Dendritic cell treated with granulocyte-macrophage colony-stimulating factor and Interleukin-4, amounts not matched to agents 40 ng/mL and 50 ng/mL, for 4 days (primary cell): ENCODE measurements around the gene ITPK1.

Experiments
- H3K27ac Mint-ChIP-seq: one replicate; pipeline ENCODE4 v1.8.0; 2022; ENCODE audit warnings: mild to moderate bottlenecking, mixed read lengths
- H3K27me3 Mint-ChIP-seq: one replicate; pipeline ENCODE4 v1.8.0; 2022; ENCODE audit warnings: mild to moderate bottlenecking, mixed read lengths
- H3K36me3 Mint-ChIP-seq: one replicate; pipeline ENCODE4 v1.8.0; 2022; ENCODE audit warnings: low read depth, mixed read lengths
- H3K4me1 Mint-ChIP-seq: one replicate; pipeline ENCODE4 v1.8.0; 2022; ENCODE audit warnings: low read depth, mixed read lengths
- H3K4me3 Mint-ChIP-seq: one replicate; pipeline ENCODE4 v1.8.0; 2022; ENCODE audit warnings: mild to moderate bottlenecking, moderate library complexity, mixed read lengths
- H3K9me3 Mint-ChIP-seq: one replicate; pipeline ENCODE4 v1.8.0; 2022; ENCODE audit warnings: mixed read lengths
- intact Hi-C: fragments of 100-400 bp; cut with micrococcal nuclease; formaldehyde crosslinking; loops from one replicate; pipeline ENCODE4 v1.15.0; 2022

ITPK1 gene

DNA sequence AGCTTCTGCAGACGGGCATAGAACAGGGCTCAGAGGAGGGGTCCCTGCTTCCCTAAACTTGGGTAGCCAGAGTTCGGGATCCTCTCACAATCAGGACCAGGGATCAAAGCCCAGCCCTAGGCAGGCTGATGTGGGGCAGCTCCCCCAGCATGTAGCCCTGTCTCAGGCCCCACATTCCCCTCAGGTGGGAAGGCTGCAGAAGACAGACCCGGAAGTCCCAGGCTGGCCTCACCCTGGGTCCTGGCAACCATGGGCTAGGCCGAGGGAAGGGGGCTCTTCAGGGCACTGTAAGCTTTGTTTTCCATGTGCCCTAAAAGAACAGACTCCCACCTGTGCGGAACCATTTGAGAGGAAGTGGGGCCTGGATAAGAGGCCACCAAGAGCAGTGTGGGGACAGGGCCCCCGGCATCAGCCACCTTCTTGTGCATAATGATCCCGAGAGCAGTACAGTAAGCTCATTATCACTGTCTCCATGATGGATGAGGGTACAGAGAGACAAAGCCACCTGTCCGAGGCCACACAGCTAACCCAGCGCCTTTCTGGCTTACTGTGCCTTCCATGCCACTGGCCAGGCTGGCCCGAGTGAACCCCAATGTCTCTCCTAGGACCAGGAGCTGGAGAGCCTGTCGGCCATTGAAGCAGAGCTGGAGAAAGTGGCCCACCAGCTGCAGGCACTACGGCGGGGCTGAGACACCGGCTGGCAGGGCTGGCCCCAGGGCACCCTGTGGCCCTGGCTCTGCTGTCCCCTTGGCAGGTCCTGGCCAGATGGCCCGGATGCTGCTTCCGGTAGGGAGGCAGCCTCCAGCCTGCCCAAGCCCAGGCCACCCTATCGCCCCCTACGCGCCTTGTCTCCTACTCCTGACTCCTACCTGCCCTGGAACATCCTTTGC, 181.3 kb downstream of the ITPK1 start:
- Mint-ChIP-seq H3K27me3 (no peaks in the 10 kb centered on the region), H3K36me3 (peaks cover 67% of the 10 kb centered on the region), H3K4me1 (no peaks in the 10 kb centered on the region), H3K9me3 (no peaks in the 10 kb centered on the region), H3K27ac (no peak overlapping the region), H3K4me3 (no peak overlapping the region)
- intact Hi-C loops: no loop called here

DNA sequence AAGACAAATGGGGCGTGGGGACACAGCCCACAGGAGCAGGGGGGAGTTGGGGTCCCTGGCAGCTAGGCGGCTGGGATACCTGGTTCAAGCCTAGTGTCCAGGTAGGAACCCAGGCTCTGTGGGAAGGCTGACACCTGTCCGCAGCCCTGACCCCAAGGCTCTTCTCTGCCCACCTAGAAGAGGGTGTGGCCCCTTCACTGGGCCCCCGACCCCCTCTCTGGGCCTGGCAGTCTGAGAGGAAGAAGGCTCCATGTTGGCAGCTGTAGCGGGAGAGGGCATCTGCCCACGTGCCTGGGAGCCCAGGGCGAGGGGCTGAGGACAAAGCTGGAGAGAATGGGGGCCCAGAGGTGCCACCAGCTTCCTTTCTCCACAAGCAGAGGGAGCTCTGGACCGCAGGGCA, 182.2 kb downstream of the ITPK1 start:
- Mint-ChIP-seq H3K4me3 (no peak overlapping the region), H3K4me1 (no peaks in the 10 kb centered on the region), H3K36me3 (peaks cover 57% of the 10 kb centered on the region), H3K9me3 (no peaks in the 10 kb centered on the region), H3K27ac (no peak overlapping the region), H3K27me3 (peaks cover 3% of the 10 kb centered on the region)
- intact Hi-C loops: no loop called here

DNA sequence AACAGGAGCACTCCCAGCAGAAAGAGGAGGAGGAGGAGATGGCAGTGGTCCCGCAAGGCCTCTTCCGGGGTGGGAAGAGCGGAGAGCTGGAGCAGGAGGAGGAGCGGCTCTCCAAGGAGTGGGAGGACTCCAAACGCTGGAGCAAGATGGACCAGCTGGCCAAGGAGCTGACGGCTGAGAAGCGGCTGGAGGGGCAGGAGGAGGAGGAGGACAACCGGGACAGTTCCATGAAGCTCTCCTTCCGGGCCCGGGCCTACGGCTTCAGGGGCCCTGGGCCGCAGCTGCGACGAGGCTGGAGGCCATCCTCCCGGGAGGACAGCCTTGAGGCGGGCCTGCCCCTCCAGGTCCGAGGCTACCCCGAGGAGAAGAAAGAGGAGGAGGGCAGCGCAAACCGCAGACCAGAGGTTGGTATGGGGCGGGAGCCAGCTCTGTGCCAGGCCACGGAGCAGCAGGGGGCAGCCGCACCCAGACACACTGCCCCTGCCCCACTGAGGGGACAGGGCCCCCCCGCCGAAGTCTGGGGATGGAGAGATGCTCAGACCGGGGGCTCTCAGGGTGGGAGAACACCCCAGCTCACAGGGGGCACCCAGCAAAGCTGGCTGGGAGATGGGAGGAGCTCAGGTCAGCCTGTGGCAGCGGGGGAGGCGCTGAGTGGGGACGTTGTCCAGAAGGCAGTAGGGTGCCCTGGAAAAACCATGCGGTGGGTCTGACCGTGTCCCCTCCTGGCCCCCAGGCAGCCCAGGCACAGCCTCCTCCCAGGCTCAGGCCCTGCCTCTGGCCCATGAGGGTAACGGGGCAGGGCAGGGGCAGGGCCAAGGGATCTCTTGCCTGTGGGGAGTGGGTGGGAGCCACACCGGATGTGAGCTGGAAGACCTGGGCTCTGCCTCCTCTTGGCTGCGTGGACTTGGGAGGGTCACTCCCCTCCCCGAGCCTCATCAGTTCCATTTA, 183.0 kb downstream of the ITPK1 start:
- Mint-ChIP-seq H3K27ac (no peak overlapping the region), H3K9me3 (no peaks in the 10 kb centered on the region), H3K4me3 (no peak overlapping the region), H3K27me3 (peaks cover 3% of the 10 kb centered on the region), H3K36me3 (peaks cover 50% of the 10 kb centered on the region), H3K4me1 (no peaks in the 10 kb centered on the region)
- intact Hi-C loops: no loop called here

DNA sequence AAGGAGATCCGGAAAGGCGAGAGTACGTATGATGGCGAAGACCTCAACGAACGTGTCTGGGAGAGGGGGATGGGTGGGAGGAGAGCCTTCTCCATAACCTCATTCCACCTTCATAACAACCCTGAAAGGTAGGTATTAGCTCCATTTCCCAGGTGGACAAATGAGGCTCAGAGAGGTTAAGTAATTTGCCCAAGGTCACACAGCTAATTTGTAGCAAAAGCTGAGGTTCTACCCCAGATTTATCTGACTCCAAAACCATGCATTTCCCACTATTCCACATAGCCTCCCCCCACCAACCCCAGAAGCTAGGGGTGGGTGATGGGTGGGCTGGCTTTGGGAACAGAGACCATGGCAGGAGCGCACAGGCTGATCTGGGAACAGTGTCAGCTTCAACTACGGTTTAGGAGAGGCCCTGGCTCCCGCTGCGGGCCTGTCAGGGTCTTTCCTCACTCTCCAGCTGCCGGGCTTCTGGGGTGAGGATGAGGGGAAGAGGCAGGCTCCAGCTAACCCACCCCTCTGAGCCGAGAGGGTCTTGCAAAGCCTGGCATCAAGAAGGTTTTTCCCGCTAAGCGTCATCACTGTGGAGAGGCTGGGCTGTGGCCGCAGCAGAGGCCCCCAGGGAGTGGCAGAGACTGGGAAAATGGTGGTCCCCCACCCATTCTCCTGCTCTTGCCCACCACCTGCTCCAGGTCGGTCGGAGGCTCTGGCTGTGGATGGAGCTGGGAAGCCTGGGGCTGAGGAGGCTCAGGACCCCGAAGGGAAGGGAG, 183.9 kb downstream of the ITPK1 start:
- no peaks in the 10 kb centered on the region for H3K4me1 Mint-ChIP-seq
- no peak overlapping the region for H3K4me3 Mint-ChIP-seq
- H3K27ac Mint-ChIP-seq: no peak overlapping the region
- intact Hi-C loops: no loop called here
- H3K36me3 Mint-ChIP-seq: peaks cover 41% of the 10 kb centered on the region
- peaks cover 3% of the 10 kb centered on the region for H3K27me3 Mint-ChIP-seq
- no peaks in the 10 kb centered on the region for H3K9me3 Mint-ChIP-seq

DNA sequence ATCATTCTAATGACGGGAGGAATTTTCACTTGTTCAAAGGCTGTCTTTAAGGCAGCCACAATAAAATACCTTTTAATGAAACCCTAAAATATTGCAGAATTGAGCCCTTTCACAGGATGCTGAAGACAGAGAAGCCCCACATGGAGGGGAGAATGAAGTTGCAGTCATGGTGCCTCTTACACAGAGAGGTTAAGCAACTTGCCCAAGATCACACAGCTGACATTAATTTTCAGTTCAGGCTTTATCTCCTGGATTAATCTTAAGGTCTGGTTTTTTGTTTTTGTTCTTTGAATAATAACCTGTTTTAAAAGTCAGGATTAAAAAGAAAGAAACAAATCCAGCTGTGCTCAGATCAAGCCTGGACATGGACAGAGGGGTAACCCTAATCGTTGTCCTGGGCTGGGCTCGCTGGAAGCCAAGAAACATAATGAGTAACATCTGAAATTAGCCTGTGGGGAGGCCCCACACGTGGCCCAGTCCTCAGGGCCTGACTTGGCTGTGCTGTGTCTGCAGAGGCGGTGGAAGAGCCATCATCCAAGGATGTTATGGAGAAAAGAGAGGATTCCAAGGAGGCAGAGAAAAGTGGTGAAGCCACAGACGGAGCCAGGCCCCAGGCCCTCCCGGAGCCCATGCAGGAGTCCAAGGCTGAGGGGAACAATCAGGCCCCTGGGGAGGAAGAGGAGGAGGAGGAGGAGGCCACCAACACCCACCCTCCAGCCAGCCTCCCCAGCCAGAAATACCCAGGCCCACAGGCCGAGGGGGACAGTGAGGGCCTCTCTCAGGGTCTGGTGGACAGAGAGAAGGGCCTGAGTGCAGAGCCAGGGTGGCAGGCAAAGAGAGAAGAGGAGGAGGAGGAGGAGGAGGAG, 184.8 kb downstream of the ITPK1 start:
- Mint-ChIP-seq H3K9me3 (no peaks in the 10 kb centered on the region), H3K4me3 (no peak overlapping the region), H3K4me1 (no peaks in the 10 kb centered on the region), H3K36me3 (peaks cover 32% of the 10 kb centered on the region), H3K27ac (no peak overlapping the region), H3K27me3 (peaks cover 7% of the 10 kb centered on the region)
- intact Hi-C loops: no loop called here

DNA sequence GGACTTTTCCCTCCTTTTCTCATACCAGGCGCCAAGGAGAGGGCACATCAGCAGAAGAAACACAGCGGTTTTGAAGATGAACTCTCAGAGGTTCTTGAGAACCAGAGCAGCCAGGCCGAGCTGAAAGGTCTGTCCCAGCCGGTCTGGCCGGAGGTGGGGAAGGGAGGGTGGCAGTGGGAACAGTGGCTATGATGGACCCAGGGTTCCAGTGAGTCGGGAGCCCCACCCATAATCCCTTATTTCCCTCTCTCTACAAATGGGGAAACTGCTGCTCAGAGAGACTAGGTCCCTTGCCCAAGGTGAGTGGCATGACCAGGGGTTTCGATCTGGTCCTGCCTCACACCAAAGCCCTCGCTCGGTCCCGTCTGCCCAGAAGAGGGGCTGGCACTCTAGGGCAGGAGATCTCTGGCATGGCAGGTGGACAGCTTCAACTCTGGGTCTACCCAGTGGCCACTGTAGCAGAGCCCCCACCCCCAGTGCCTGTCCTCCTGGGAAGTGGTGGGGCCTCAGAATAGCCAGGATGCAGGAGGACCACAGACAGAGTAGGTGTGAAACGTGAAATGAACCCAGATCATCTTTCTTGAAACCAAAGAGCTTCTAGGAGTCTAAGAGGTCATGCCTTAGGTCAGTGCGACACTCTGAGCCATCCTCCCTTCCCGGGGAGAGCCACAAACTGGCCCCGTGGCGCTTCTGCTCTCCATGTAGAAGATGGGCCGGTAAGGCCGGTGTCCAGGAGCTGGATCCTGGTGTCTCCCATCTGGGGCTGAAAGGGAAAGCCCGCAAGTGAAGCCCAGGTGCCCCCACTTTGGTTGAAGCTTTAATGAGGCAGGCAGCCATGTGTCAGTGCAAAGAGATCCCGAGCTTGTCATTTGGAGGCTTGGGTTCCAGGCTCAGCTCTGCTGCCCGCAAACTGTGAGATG, 185.8 kb downstream of the ITPK1 start:
- Mint-ChIP-seq H3K36me3 (peaks cover 23% of the 10 kb centered on the region), H3K27me3 (peaks cover 14% of the 10 kb centered on the region), H3K4me1 (no peaks in the 10 kb centered on the region), H3K27ac (no peak overlapping the region), H3K4me3 (no peak overlapping the region), H3K9me3 (no peaks in the 10 kb centered on the region)
- intact Hi-C loops: no loop called here

DNA sequence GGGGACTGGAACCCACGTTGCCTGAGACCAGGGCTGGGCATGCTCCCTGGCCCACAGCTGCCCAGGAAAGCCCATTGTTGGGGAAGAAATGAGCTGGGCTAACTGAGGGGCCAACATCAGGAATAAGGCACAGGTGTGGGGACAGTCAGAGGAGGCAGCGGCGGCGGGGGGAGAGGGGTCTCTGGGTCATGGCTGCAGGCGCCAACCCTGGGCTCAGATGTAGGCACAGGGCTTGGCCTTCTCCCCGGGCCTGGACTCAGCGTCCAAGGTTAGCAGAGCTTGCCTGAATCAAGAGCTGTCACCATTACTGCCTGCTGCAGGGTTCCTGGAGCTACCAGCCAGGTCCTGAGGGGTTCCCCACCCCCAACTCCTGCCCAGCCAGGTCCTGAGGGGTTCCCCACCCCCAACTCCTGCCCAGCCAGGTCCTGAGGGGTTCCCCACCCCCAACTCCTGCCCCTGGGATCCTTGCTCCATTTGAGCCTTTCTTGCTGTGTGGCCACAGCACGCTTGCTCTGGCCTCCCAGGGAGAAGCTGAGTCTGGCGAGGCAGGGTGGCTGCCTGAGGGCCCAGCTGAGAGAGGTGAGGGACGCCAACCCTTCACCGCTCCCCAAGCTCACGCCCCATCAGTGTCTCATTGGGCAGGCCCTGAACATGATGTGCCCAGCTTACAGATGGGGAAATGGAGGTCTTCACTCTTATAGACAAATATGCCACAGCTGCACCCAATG, 186.6 kb downstream of the ITPK1 start:
- Mint-ChIP-seq H3K4me3 (no peak overlapping the region), H3K27ac (no peak overlapping the region), H3K27me3 (peaks cover 20% of the 10 kb centered on the region), H3K9me3 (no peaks in the 10 kb centered on the region), H3K4me1 (no peaks in the 10 kb centered on the region), H3K36me3 (peaks cover 23% of the 10 kb centered on the region)
- intact Hi-C loops: no loop called here

DNA sequence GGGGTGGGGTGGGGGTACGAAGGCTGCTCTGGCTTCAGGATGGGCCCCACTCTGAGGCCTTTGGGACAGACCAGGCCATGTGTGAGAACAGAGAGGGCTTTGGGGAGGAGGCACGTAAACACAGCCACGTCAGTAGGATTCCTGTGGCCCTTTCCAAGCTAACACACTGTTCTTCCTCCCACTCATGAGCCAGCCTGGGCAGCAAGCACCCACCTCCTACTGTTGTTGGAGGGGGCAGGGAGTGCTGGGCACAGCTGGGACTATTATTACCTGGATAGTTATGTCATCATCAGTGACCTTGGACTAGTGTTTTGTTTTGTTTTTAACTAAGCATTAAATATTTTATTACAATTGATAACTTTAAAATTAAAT, 187.5 kb downstream of the ITPK1 start:
- Mint-ChIP-seq H3K4me1 (peaks cover 8% of the 10 kb centered on the region), H3K4me3 (no peak overlapping the region), H3K9me3 (no peaks in the 10 kb centered on the region), H3K36me3 (peaks cover 20% of the 10 kb centered on the region), H3K27ac (no peak overlapping the region), H3K27me3 (peaks cover 29% of the 10 kb centered on the region)
- intact Hi-C loops: no loop called here

DNA sequence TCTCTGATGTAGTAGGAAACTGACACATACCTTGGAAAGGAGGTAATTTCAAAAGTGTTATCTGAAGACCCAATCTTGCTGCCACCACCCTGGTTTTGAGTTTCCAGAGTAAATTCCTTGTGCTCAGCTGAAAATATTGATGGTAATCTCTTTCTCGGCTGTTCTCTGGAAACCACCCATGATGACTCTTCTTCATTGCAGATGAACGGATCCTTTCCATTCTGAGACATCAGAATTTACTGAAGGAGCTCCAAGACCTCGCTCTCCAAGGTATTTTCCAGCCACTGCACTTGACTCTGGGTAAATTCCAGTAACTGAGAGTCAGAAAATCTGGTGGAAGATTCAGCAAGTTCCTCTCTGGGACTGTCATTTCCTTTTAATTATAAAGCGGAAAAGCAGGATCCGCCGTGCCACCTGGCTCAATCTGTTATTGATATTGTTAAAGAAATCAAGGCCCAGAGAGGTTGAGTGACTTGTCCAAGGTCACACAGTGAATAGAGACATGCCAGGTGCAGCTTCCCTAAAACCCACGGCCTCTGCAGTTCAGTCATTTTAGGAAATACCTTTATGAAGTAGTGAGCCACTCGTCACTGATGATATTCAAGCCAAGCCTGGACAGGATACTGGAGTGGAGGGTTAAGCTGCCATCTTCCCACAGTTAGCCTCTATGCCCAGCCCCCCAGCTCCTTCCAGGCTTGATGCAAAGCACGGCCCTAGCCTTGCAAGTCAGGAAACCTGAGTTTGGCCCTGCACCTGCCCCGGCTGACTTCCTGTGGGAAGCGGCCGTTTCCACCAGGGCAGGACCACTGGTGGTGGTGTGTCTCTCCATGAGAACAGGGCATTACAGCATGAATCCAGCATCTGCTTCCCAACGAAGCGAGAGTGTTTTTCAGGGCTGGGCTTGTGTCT, 188.1 kb downstream of the ITPK1 start:
- peaks cover 8% of the 10 kb centered on the region for H3K4me1 Mint-ChIP-seq
- no peaks in the 10 kb centered on the region for H3K9me3 Mint-ChIP-seq
- peaks cover 33% of the 10 kb centered on the region for H3K27me3 Mint-ChIP-seq
- H3K4me3 Mint-ChIP-seq: no peak overlapping the region
- peaks cover 13% of the 10 kb centered on the region for H3K36me3 Mint-ChIP-seq
- no peak overlapping the region for H3K27ac Mint-ChIP-seq
- intact Hi-C loops: no loop called here

DNA sequence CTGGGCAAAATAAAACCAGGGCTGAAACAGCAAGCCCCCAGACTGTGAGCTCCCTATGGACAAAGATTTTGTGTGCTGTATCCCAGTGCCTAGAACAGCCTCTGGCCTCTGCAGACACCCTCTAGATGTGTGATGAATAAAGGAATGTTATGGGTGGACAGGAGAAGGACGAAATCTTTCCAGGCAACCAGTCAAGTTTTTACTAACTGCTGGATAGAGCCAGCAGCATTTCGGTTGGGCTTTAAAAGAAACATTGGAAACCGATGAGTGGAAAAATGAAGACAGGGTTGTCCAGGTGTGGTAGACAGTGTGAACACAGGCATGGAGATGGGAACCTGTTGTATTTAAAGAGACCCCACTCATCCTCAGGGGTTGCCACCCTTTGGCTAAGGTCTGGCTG, 188.8 kb downstream of the ITPK1 start:
- Mint-ChIP-seq H3K9me3 (no peaks in the 10 kb centered on the region), H3K36me3 (peaks cover 6% of the 10 kb centered on the region), H3K4me1 (peaks cover 8% of the 10 kb centered on the region), H3K4me3 (no peak overlapping the region), H3K27ac (no peak overlapping the region), H3K27me3 (peaks cover 40% of the 10 kb centered on the region)
- intact Hi-C loops: no loop called here

DNA sequence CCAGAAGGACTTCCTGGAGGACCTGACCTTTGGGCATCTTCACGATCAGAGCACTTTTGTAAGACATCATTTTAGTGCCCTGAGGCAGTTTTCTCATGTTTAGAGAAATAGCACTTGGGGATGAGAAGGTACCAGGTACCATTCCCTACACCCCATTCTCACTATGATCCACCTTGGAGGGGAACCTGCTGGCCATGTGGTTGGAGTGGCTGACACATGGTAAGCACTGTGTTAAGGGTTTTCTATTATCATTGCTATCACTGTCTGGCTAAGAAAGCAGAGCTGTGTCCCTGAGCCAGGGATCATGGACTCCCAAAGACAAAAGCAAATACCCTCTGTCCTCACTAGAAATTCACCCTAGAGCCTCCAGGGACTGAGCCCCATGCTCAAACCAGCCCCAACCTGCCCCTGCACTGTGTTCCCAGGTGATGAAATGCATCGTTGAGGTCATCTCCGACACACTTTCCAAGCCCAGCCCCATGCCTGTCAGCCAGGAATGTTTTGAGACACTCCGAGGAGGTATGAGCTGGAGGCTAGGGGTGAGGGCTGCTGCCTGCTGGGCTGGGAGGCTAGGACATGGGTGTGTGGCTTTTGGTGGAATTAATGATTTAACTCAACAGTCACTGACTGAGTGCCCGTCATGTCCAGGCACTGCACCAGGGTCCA, 189.4 kb downstream of the ITPK1 start:
- H3K4me1 Mint-ChIP-seq: peaks cover 8% of the 10 kb centered on the region
- H3K36me3 Mint-ChIP-seq: peaks cover 3% of the 10 kb centered on the region
- intact Hi-C loops: no loop called here
- no peak overlapping the region for H3K4me3 Mint-ChIP-seq
- no peak overlapping the region for H3K27ac Mint-ChIP-seq
- H3K9me3 Mint-ChIP-seq: no peaks in the 10 kb centered on the region
- peaks cover 46% of the 10 kb centered on the region for H3K27me3 Mint-ChIP-seq
